ENCODE measurements around the gene RPS18.
"Not testable (repeated sequence)": the region's sequence is repeated elsewhere in the genome, so short reads cannot be mapped to it uniquely, and the experiment has no call there.

The RPS18 gene

GRCh38 chr6:33273129-33273923 is 1.5 kb downstream of the RPS18 start:
- FAIRE-seq: no peak

- no peak for FAIRE-seq
Observed at GRCh38 chr6:33273924-33274902, 2.3 kb downstream of the RPS18 start.

- FAIRE-seq: not testable (repeated sequence)
Observed at GRCh38 chr6:33275795-33276580, 4.1 kb downstream of the RPS18 start.

- FAIRE-seq: no peak
Observed at GRCh38 chr6:33276581-33276863, 4.6 kb downstream of the RPS18 start.

- FAIRE-seq: no peak
Observed at GRCh38 chr6:33276864-33277662, 5.2 kb downstream of the RPS18 start, which contains the start of gene B3GALT4. Gene B3GALT4 (plus strand): TSS chr6:33277123. CDS start chr6:33277420, 297 bp downstream.

GRCh38 chr6:33277663-33278391 is 6.0 kb downstream of the RPS18 start:
- no peak for FAIRE-seq

GRCh38 chr6:33278392-33278741 is 6.5 kb downstream of the RPS18 start:
- FAIRE-seq: no peak

- no peak for FAIRE-seq
Observed at GRCh38 chr6:33278810-33279209, 6.9 kb downstream of the RPS18 start.

GRCh38 chr6:33279257-33279695 is 7.4 kb downstream of the RPS18 start:
- FAIRE-seq: no peak

GRCh38 chr6:33279971-33280511 is 8.2 kb downstream of the RPS18 start:
- no peak for FAIRE-seq

GRCh38 chr6:33280539-33280938 is 8.7 kb downstream of the RPS18 start:
- no peak for FAIRE-seq

GRCh38 chr6:33285214-33285613 is 13.3 kb downstream of the RPS18 start:
- not testable (repeated sequence) for FAIRE-seq

- no peak for FAIRE-seq
Observed at GRCh38 chr6:33286946-33287914, 15.4 kb downstream of the RPS18 start.

GRCh38 chr6:33288141-33288920 is 16.5 kb downstream of the RPS18 start:
- FAIRE-seq: no peak

GRCh38 chr6:33288921-33289783 is 17.3 kb downstream of the RPS18 start, which contains the start of the genes PFDN6 and WDR46:
Gene PFDN6 (plus strand): TSS chr6:33289601. CDS start chr6:33289857, 256 bp downstream.
Gene WDR46 (minus strand): TSS chr6:33289239. CDS start chr6:33289170, 69 bp downstream.
- FAIRE-seq: no peak

- no peak for FAIRE-seq
Observed at GRCh38 chr6:33289784-33290315, 18.0 kb downstream of the RPS18 start.

- FAIRE-seq: no peak
Observed at GRCh38 chr6:33290459-33290858, 18.6 kb downstream of the RPS18 start.

Data from TTC549 (cell line).